BE2C (cell line): Measurements from ENCODE around the gene ABLIM2.
A peak's percentile ranks its signal among the peaks of the same experiment; 100 is the strongest.

Source experiments
- DNase-seq: peaks from one replicate; pipeline ENCODE4 v3.0.0-alpha.2; 2020
- H3K27me3 ChIP-seq: fragments of 250-450 bp; sonication (Bioruptor Pico); 2 replicates; pipeline ENCODE4 v1.5.1; 2020; ENCODE audit warnings: mild to moderate bottlenecking
- H3K36me3 ChIP-seq: fragments of 250-450 bp; sonication (Bioruptor Pico); 2 replicates; pipeline ENCODE4 v1.5.1; 2020; ENCODE audit warnings: mild to moderate bottlenecking
- H3K4me1 ChIP-seq: fragments of 250-450 bp; sonication (Bioruptor Pico); 2 replicates; pipeline ENCODE4 v1.5.1; 2020
- H3K4me3 ChIP-seq: 2 replicates; pipeline ENCODE4 v1.5.1; 2011; ENCODE audit warnings: low read depth, low read length
- H3K9me3 ChIP-seq: fragments of 250-450 bp; sonication (Bioruptor Pico); 2 replicates; pipeline ENCODE4 v1.5.1; 2020
- TF ChIP-seq, protein P1 (sequence below): IDR thresholded peaks from 2 replicates; pipeline ENCODE4 v1.5.1; 2012; ENCODE audit warnings: mild to moderate bottlenecking, low read depth, low read length

The ABLIM2 gene

GRCh38 chr4:8090312-8090711, 68.3 kb downstream of the ABLIM2 start:
- Histone ChIP-seq H3K36me3 (no peaks in the 10 kb centered on the region), H3K4me1 (peaks cover 9% of the 10 kb centered on the region), H3K9me3 (no peaks in the 10 kb centered on the region; the same call in none of the 2 replicates), H3K27me3 (no peaks in the 10 kb centered on the region), H3K4me3 (no peak overlapping the region)
- DNase-seq: no peak
- TF ChIP-seq, protein P1, sequence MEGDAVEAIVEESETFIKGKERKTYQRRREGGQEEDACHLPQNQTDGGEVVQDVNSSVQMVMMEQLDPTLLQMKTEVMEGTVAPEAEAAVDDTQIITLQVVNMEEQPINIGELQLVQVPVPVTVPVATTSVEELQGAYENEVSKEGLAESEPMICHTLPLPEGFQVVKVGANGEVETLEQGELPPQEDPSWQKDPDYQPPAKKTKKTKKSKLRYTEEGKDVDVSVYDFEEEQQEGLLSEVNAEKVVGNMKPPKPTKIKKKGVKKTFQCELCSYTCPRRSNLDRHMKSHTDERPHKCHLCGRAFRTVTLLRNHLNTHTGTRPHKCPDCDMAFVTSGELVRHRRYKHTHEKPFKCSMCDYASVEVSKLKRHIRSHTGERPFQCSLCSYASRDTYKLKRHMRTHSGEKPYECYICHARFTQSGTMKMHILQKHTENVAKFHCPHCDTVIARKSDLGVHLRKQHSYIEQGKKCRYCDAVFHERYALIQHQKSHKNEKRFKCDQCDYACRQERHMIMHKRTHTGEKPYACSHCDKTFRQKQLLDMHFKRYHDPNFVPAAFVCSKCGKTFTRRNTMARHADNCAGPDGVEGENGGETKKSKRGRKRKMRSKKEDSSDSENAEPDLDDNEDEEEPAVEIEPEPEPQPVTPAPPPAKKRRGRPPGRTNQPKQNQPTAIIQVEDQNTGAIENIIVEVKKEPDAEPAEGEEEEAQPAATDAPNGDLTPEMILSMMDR: no peak

GRCh38 chr4:8089862-8090261, 68.8 kb downstream of the ABLIM2 start:
- DNase-seq: no peak

DNA sequence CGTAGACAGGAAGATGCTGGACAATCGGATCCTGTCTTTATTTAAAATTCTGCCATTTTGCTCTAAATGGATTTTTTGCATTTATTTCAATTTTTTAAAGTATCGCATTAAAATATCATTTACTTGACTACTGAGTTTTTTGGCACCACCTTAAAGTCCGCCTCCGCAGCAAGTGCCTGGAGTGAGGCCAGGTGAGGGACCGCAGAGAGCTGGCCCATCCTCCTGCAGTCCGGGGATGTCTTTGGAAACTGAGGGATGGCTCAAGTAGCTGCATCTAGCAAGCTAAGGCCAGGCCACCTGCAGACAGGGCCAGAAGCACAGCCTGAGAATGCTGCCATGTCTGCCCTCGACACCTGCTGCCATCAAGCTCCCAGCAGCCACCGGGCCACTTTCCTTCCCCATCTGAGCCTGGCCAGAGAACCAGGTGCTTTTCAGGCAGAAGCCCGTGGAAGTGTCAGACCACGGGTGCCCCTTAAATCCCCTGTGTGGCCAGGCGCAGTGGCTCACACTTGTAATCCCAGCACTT, 69.6 kb downstream of the ABLIM2 start:
- H3K27me3 ChIP-seq: no peaks in the 10 kb centered on the region
- TF ChIP-seq, protein P1: no peak
- no peaks in the 10 kb centered on the region for H3K36me3 ChIP-seq
- H3K4me3 ChIP-seq: no peak overlapping the region
- H3K9me3 ChIP-seq: no peaks in the 10 kb centered on the region; the same call in none of the 2 replicates
- no peak for DNase-seq
- H3K4me1 ChIP-seq: peaks cover 9% of the 10 kb centered on the region

More at GRCh38 chr4:8089862-8090261, 68.8 kb downstream of the ABLIM2 start:
- Histone ChIP-seq H3K4me1 (peaks cover 9% of the 10 kb centered on the region), H3K9me3 (no peaks in the 10 kb centered on the region; the same call in none of the 2 replicates), H3K27me3 (no peaks in the 10 kb centered on the region), H3K36me3 (no peaks in the 10 kb centered on the region), H3K4me3 (no peak overlapping the region)
- TF ChIP-seq, protein P1: no peak

- H3K36me3 ChIP-seq: no peaks in the 10 kb centered on the region
- no peak overlapping the region for H3K4me3 ChIP-seq
- no peak for DNase-seq
- no peaks in the 10 kb centered on the region; the same call in 1 of the 2 replicates for H3K9me3 ChIP-seq
- no peaks in the 10 kb centered on the region for H3K27me3 ChIP-seq
- H3K4me1 ChIP-seq: peaks cover 9% of the 10 kb centered on the region
- TF ChIP-seq, protein P1: no peak
Measured at GRCh38 chr4:8087921-8088495, 70.6 kb downstream of the ABLIM2 start.

DNA sequence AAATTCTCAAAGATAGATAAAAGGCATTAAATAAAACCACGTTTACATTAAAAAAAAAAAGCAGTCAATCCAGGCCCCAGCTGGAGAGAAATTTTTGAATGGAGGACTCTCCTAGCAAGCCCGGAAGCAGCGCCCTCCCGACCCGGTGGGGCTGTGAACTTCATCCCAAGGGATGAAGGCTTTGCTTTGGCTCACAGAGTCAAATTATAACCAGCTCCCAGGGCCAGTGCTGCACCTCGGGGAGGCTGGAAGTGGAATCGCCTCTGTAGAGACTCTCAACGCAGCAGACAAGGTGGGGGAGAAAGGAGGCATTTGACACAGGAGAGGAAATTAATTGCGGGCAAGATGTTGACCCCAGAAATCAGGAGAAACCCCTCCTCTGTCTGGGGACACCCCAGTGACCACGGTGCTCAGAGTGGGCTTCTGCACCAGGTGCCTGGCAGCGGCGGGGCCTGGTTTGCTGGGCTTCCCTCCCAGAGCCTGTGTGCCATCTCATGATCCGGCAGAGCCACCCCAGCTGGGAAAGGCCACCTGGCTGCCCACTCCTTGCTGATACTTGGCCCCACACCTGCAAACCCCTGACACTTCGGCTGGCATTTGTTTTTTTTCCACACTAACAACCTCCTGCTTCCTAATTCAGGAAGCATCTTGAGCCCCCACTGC, 71.7 kb downstream of the ABLIM2 start:
- Histone ChIP-seq H3K36me3 (no peaks in the 10 kb centered on the region), H3K9me3 (no peaks in the 10 kb centered on the region), H3K4me3 (no peak overlapping the region), H3K27me3 (no peaks in the 10 kb centered on the region), H3K4me1 (peaks cover 9% of the 10 kb centered on the region)
- DNase-seq: peak; percentile 52
- TF ChIP-seq, protein P1: no peak
